Pancreas (tissue), 10 donors: ENCODE measurements around the gene THSD7B. TPM values are rescaled to one million over a fixed set of nuclear protein-coding genes. Genes with fewer than 3 reads are reported as not detected.

ENCODE experiments used
- ATAC-seq, 4 donors: fragments of 200-7000 bp; cut with Tn5 transposase; one replicate each; pipeline versions ENCODE4 v1.8.0 to v1.9.1; 2020; ENCODE audit warnings: mild to moderate bottlenecking in 4 of 4, moderate library complexity in 4 of 4
- DNase-seq, 6 donors: peaks; one replicate each; pipeline ENCODE4 v3.0.0-alpha.2; 2020
- FAIRE-seq: peaks from 2 replicates; lab custom pipeline; 2012; peaks lifted over from hg19 to GRCh38; lab: Jason Lieb, UNC
- H3K27ac ChIP-seq, 4 donors: fragments of 200-600 bp; sonication (generic); 1 replicate in 3 of 4; 2 replicates in 1 of 4; pipeline versions ENCODE4 v1.5.0 to v1.8.0; 2020
- H3K27me3 ChIP-seq, 4 donors: fragments of 200-600 bp; one replicate each; pipeline ENCODE4 v1.8.0; 2021
- H3K36me3 ChIP-seq, 3 donors: fragments of 200-600 bp; sonication (generic) in 1 of 3; one replicate each; pipeline versions ENCODE4 v1.5.0 to v1.8.0; 2020 to 2021
- H3K4me1 ChIP-seq, 3 donors: fragments of 200-600 bp; one replicate each; pipeline ENCODE4 v1.8.0; 2021
- H3K4me3 ChIP-seq, 4 donors: fragments of 200-600 bp; sonication (generic) in 2 of 4; one replicate each; pipeline versions ENCODE4 v1.5.0 to v1.8.0; 2020 to 2021
- H3K9me3 ChIP-seq, 4 donors: fragments of 200-600 bp; one replicate each; pipeline ENCODE4 v1.8.0; 2021
- CTCF ChIP-seq, 4 donors: fragments of 200-600 bp; sonication (generic) in 3 of 4; IDR thresholded peaks; one replicate each; pipeline versions ENCODE4 v1.5.0 to v1.8.0; 2021; ENCODE audit warnings: antibody characterized with exemption in 4 of 4
- WGBS, 2 donors: extraction: QIAGEN DNeasy Blood & Tissue Kit; methylation state at CpG; one replicate each; pipeline ENCODE4 v1.1.7; 2013; 5-methylcytosine and 5-hydroxymethylcytosine counted together
- intact Hi-C, 3 donors: fragments of 100-400 bp; cut with DNase I; formaldehyde crosslinking; loops; one replicate each; pipeline versions ENCODE4 v1.11.1 to v1.14.2; 2022
- polyA plus RNA-seq, 2 donors: library from polyadenylated mRNA; stranded (reverse); fragments of 200-250 nt; gene quantifications; one replicate each; pipeline ENCODE4 v1.2.3, GENCODE V29; 2013
- total RNA-seq, 6 donors: library from RNA; stranded (reverse); fragmentation: NEBNext Ultra II Directional in 4 of 6; extraction: Animal tissue kit (Norgen Biotek cat#: 25700) in 4 of 6; gene quantifications; one replicate each; pipeline versions ENCODE4 v1.2.1 to v1.2.4, GENCODE V29; 2021 to 2023
- donor health status: healthy with polysubstance abuse.
- donor health status: DM: no; HTN: no; CAD: no; lungs with moderate emphysema.
- donor health status: DM: no; HTN: no; CAD: no.
- donor health status: control.
- donor health status: control.
- donor health status: Bipolar disorder and iron deficiency.
- donor health status: DM: yes; HTN: yes; CAD: no.
- donor health status: DM: no; HTN: no; CAD: no.
- donor health status: DM: no; HTN: no; CAD: no.
- donor health status: DM: yes; HTN: yes; CAD: no.

Gene THSD7B
- total and polyA plus RNA-seq, 8 donors: 0.02 to 0.18 (median 0.07) TPM; not detected in 4

- TF ChIP-seq CTCF (IDR thresholded peaks at IDR 0.05): no peak
- intact Hi-C loops: no loop called here
- no peak overlapping the region for H3K4me3 ChIP-seq
- ATAC-seq (no peak), DNase-seq (no peak), FAIRE-seq (no peak)
- H3K27me3 ChIP-seq: no peaks in the 10 kb centered on the region
- 63 to 71% methylated on average over 2 of the region's 2 CpGs for WGBS, 2 donors
- H3K27ac ChIP-seq: no peak overlapping the region
- no peaks in the 10 kb centered on the region for H3K9me3 ChIP-seq
- no peaks in the 10 kb centered on the region for H3K4me1 ChIP-seq
- no peaks in the 10 kb centered on the region for H3K36me3 ChIP-seq
Measured at GRCh38 chr2:137023205-137023604, 257.9 kb downstream of the THSD7B start.

- H3K36me3 ChIP-seq: no peaks in the 10 kb centered on the region
- WGBS, 2 donors: 76 to 78% methylated on average over 4 of the region's 4 CpGs
- ATAC-seq: no peak
- H3K27ac ChIP-seq: no peak overlapping the region
- FAIRE-seq: no peak
- TF ChIP-seq CTCF (IDR thresholded peaks at IDR 0.05): no peak
- no peaks in the 10 kb centered on the region for H3K4me1 ChIP-seq
- intact Hi-C loops: no loop called here
- H3K4me3 ChIP-seq: no peak overlapping the region
- no peaks in the 10 kb centered on the region for H3K9me3 ChIP-seq
- no peaks in the 10 kb centered on the region for H3K27me3 ChIP-seq
- no peak for DNase-seq
Measured at GRCh38 chr2:137031731-137032130, 266.4 kb downstream of the THSD7B start.

DNA sequence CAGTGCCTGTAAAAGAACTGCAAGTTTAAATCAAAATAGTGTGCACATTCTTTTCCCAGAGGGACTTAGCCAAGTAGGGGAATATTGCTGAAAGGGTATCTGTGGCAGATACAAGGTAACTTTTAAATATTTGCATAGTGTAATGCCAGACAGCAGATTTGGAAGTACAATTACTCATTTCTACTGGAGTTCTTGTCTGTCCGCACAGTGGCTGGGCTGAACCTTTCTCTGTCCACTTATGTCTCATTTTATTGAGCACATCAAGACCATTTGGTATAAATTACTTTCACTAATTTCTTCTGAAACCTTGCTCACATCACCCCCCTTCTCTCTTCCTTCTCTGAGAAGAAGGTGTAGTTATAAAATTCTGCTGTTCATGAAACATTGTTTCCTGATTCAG lies 271.3 kb downstream of the THSD7B start:
- DNase-seq (no peak), ATAC-seq (no peak), FAIRE-seq (no peak)
- Histone ChIP-seq H3K27ac (no peak overlapping the region), H3K4me3 (no peak overlapping the region), H3K4me1 (no peaks in the 10 kb centered on the region), H3K36me3 (no peaks in the 10 kb centered on the region), H3K9me3 (no peaks in the 10 kb centered on the region), H3K27me3 (no peaks in the 10 kb centered on the region)
- TF ChIP-seq CTCF (IDR thresholded peaks at IDR 0.05): no peak
- WGBS, 2 donors: 75 to 80% methylated on average over 1 of the region's 1 CpG
- intact Hi-C loops: no loop called here

- no peak for DNase-seq
- no peak overlapping the region for H3K4me3 ChIP-seq
- intact Hi-C loops: no loop called here
Measured at GRCh38 chr2:137039482-137040152, 274.3 kb downstream of the THSD7B start.

More at GRCh38 chr2:137039482-137040152, 274.3 kb downstream of the THSD7B start:
- 30 to 42% methylated on average over 2 of the region's 2 CpGs for WGBS, 2 donors
- H3K27ac ChIP-seq: no peak overlapping the region
- H3K36me3 ChIP-seq: no peaks in the 10 kb centered on the region
- no peak for FAIRE-seq
- H3K9me3 ChIP-seq: no peaks in the 10 kb centered on the region
- no peak for TF ChIP-seq CTCF (IDR thresholded peaks at IDR 0.05)
- H3K4me1 ChIP-seq: no peaks in the 10 kb centered on the region
- ATAC-seq: no peak
- no peaks in the 10 kb centered on the region for H3K27me3 ChIP-seq
